Lower leg skin (tissue), 3 donors: ENCODE results near the gene TIAM2.

ENCODE experiments used
- POLR2A ChIP-seq, 2 donors: fragments of 450-650 bp; IDR thresholded peaks; one replicate each; pipeline ENCODE4 v1.6.1; 2016 to 2017; ENCODE audit warnings: antibody characterized with exemption in 2 of 2, mild to moderate bottlenecking in 1 of 2, moderate library complexity in 1 of 2
- TF ChIP-seq, protein P1 (sequence below), 3 donors: fragments of 450-650 bp; IDR thresholded peaks; one replicate each; pipeline ENCODE4 v1.5.1; 2016; ENCODE audit warnings: antibody characterized with exemption in 3 of 3, mild to moderate bottlenecking in 3 of 3, moderate library complexity in 2 of 3

DNA sequence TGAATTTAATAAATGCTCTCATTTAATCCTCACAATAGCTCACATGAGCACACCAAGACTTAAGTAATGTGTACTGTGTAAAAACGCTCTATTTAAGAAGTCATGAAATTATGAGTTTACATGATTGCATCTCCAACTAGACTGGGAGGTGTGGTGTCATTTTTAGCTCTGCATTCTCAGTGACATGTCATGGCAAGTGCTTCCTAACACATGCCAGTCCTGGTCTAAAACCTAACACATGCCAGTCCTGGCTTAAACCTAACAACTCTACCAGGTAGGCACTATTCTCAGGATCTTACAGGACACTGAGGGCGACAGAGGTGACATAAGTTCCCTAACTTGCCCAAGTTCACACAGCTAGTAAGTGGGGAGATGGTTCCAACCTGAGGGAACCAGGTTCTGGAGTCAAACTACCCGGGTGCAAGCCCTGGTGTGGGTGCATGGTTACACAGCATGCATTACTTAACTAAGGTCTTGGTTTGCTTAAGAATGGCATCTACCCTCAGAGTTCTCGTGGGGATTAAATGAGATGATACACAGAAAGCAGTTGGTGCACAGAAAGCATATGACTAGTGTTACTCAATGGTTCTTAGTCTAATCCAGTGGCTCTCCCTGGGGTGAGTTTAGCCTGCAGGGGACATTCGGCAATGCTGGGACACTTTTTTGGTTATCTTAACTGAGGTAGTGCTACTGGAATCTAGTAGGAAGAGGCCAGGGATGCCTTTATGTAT, 283.4 kb downstream of the TIAM2 start:
- TF ChIP-seq, protein P1, sequence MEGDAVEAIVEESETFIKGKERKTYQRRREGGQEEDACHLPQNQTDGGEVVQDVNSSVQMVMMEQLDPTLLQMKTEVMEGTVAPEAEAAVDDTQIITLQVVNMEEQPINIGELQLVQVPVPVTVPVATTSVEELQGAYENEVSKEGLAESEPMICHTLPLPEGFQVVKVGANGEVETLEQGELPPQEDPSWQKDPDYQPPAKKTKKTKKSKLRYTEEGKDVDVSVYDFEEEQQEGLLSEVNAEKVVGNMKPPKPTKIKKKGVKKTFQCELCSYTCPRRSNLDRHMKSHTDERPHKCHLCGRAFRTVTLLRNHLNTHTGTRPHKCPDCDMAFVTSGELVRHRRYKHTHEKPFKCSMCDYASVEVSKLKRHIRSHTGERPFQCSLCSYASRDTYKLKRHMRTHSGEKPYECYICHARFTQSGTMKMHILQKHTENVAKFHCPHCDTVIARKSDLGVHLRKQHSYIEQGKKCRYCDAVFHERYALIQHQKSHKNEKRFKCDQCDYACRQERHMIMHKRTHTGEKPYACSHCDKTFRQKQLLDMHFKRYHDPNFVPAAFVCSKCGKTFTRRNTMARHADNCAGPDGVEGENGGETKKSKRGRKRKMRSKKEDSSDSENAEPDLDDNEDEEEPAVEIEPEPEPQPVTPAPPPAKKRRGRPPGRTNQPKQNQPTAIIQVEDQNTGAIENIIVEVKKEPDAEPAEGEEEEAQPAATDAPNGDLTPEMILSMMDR (IDR thresholded peaks at IDR 0.05): no peak
- TF ChIP-seq POLR2A (IDR thresholded peaks at IDR 0.05): no peak
